ENCODE results near the gene RPS6KA2.

The RPS6KA2 gene

GRCh38 chr6:166500246-166500645, 126.8 kb downstream of the RPS6KA2 start:
- no peaks in the 10 kb centered on the region for H3K9me3 ChIP-seq
- no peaks in the 10 kb centered on the region for H3K4me1 ChIP-seq
- TF ChIP-seq, protein P1, sequence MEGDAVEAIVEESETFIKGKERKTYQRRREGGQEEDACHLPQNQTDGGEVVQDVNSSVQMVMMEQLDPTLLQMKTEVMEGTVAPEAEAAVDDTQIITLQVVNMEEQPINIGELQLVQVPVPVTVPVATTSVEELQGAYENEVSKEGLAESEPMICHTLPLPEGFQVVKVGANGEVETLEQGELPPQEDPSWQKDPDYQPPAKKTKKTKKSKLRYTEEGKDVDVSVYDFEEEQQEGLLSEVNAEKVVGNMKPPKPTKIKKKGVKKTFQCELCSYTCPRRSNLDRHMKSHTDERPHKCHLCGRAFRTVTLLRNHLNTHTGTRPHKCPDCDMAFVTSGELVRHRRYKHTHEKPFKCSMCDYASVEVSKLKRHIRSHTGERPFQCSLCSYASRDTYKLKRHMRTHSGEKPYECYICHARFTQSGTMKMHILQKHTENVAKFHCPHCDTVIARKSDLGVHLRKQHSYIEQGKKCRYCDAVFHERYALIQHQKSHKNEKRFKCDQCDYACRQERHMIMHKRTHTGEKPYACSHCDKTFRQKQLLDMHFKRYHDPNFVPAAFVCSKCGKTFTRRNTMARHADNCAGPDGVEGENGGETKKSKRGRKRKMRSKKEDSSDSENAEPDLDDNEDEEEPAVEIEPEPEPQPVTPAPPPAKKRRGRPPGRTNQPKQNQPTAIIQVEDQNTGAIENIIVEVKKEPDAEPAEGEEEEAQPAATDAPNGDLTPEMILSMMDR (IDR thresholded peaks at IDR 0.05), result no peak
- no peak for DNase-seq
- intact Hi-C loops (cut with DNase I; ENCODE audit: low total_unique reads), result no loop called here
- peaks cover 0 to 75% (median 33%) of the 10 kb centered on the region in 3 donors for H3K36me3 ChIP-seq
- H3K27me3 ChIP-seq, result no peaks in the 10 kb centered on the region
- H3K4me3 ChIP-seq, result no peak overlapping the region
- H3K27ac ChIP-seq, result no peak overlapping the region

DNA sequence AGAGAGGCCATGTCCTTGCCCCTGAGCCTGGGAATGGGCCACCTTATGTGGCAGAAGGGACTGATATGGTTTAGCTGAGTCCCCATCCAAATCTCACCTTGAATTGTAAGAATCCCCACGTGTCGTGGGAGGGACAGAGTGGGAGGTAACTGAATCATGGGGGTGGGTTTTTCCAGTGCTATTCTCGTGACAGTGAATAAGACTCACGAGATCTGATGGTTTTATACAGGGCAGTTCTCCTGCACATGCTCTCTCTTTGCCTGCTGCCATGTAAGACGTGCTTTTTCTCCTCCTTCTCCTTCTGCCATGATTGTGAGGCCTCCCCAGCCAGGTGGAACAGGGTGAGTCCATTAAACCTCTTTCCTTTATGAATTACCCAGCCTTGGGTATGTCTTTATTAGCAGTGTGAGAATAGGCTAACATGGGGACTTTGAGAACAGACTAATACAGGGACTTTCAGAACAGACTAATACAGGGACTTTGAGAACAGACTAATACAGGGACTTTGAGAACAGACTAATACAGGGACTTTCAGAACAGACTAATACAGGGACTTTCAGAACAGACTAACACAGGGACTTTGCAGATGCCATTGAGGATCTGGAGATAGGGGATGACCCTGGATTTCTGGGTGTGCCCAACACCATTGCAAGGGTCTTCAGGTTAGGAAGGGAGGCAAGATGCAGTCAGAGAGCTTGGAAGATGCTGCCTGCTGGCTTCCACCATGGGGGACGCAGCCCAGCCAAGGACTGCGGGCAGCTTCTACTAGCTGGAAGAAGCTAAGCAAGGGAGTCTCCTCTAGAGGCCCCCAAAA, 127.5 kb downstream of the RPS6KA2 start:
- TF ChIP-seq, protein P1 (IDR thresholded peaks at IDR 0.05), result no peak
- H3K9me3 ChIP-seq, result no peaks in the 10 kb centered on the region
- no peaks in the 10 kb centered on the region for H3K4me1 ChIP-seq
- H3K36me3 ChIP-seq, result peaks cover 0 to 73% (median 37%) of the 10 kb centered on the region in 3 donors
- H3K4me3 ChIP-seq, result no peak overlapping the region
- no peak for DNase-seq
- intact Hi-C loops (cut with DNase I; ENCODE audit: low total_unique reads), result no loop called here
- H3K27ac ChIP-seq, result no peak overlapping the region
- no peaks in the 10 kb centered on the region for H3K27me3 ChIP-seq

GRCh38 chr6:166498661-166499349, 128.2 kb downstream of the RPS6KA2 start:
- intact Hi-C loops (cut with DNase I; ENCODE audit: low total_unique reads), result no loop called here
- H3K4me1 ChIP-seq, result no peaks in the 10 kb centered on the region
- no peak overlapping the region for H3K4me3 ChIP-seq
- no peaks in the 10 kb centered on the region for H3K27me3 ChIP-seq
- H3K9me3 ChIP-seq, result no peaks in the 10 kb centered on the region
- H3K36me3 ChIP-seq, result peaks cover 0 to 70% (median 30%) of the 10 kb centered on the region in 3 donors
- TF ChIP-seq, protein P1 (IDR thresholded peaks at IDR 0.05), result no peak
- DNase-seq, result no peak
- H3K27ac ChIP-seq, result no peak overlapping the region

DNA sequence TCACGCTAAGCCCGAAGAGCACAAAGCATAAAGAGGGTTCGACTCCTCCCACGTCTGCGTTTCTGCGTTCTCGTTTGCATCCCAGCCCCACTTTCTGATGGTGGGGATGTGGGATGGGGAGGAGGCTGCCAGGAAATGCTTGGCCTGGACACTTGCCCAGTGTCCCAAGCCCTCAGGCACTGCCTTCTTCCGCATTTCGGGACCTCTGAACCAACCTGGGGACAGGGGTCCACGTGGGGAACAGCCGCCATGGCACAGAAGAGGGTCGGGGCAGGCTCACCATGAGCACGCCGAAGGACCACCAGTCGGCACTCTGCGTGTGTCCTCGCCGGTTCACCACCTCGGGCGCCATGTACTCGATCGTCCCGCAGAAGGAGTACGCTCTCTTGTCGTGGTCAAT, 128.8 kb downstream of the RPS6KA2 start:
- Histone ChIP-seq H3K4me1 (no peaks in the 10 kb centered on the region), H3K27me3 (no peaks in the 10 kb centered on the region), H3K36me3 (peaks cover 0 to 70% (median 26%) of the 10 kb centered on the region in 3 donors), H3K4me3 (no peak overlapping the region), H3K27ac (no peak overlapping the region), H3K9me3 (no peaks in the 10 kb centered on the region)
- TF ChIP-seq, protein P1 (IDR thresholded peaks at IDR 0.05), result no peak
- intact Hi-C loops (cut with DNase I; ENCODE audit: low total_unique reads), result no loop called here
- DNase-seq, result no peak

GRCh38 chr6:166497087-166497899, 129.8 kb downstream of the RPS6KA2 start:
- DNase-seq, result no peak
- H3K4me1 ChIP-seq, result no peaks in the 10 kb centered on the region
- no peak overlapping the region for H3K4me3 ChIP-seq
- H3K27me3 ChIP-seq, result no peaks in the 10 kb centered on the region
- TF ChIP-seq, protein P1 (IDR thresholded peaks at IDR 0.05), result no peak
- H3K27ac ChIP-seq, result no peak overlapping the region
- no peaks in the 10 kb centered on the region for H3K9me3 ChIP-seq
- intact Hi-C loops (cut with DNase I; ENCODE audit: low total_unique reads), result no loop called here
- peaks cover 0 to 71% (median 24%) of the 10 kb centered on the region in 3 donors for H3K36me3 ChIP-seq
